HG03280 (cell line): Measurements from ENCODE around the gene ANKRD45.
"Not testable (repeated sequence)": the region's sequence is repeated elsewhere in the genome, so short reads cannot be mapped to it uniquely, and the experiment has no call there.

Experiments used
- ATAC-seq: cut with Tn5 transposase; IDR thresholded peaks from one replicate; pipeline ENCODE4 v1.9.1; 2021; ENCODE audit warnings: mild to moderate bottlenecking, moderate library complexity; ENCODE audit not compliant: unreplicated experiment

ANKRD45 gene

GRCh38 chr1:173669491-173669941 is at the start of gene ANKRD45:
ANKRD45 (minus strand) TSS chr1:173669851; CDS start chr1:173659418, 10,433 bp downstream.
- ATAC-seq: no peak

- ATAC-seq: no peak
Measured at GRCh38 chr1:173717238-173717637, 47.6 kb upstream of the ANKRD45 start.

- ATAC-seq: no peak
Measured at GRCh38 chr1:173715538-173715844, 45.8 kb upstream of the ANKRD45 start.

- ATAC-seq: peak; percentile 90
Measured at GRCh38 chr1:173714759-173715537, 45.3 kb upstream of the ANKRD45 start, which contains the start of gene KLHL20. KLHL20 (plus strand) TSS chr1:173714981; CDS start chr1:173716044, 1,063 bp downstream.

- no peak for ATAC-seq
Measured at GRCh38 chr1:173714441-173714758, 44.7 kb upstream of the ANKRD45 start.

- no peak for ATAC-seq
Measured at GRCh38 chr1:173708787-173709186, 39.1 kb upstream of the ANKRD45 start.

GRCh38 chr1:173705117-173705516 is 35.5 kb upstream of the ANKRD45 start:
- no peak for ATAC-seq

- no peak for ATAC-seq
Measured at GRCh38 chr1:173702736-173703135, 33.1 kb upstream of the ANKRD45 start.

- ATAC-seq: not testable (repeated sequence)
Measured at GRCh38 chr1:173701299-173701698, 31.6 kb upstream of the ANKRD45 start.

- ATAC-seq: no peak
Measured at GRCh38 chr1:173693238-173693637, 23.6 kb upstream of the ANKRD45 start.

- ATAC-seq: no peak
Measured at GRCh38 chr1:173688300-173688699, 18.6 kb upstream of the ANKRD45 start.

- not testable (repeated sequence) for ATAC-seq
Measured at GRCh38 chr1:173685121-173685520, 15.5 kb upstream of the ANKRD45 start.

GRCh38 chr1:173683838-173684237 is 14.2 kb upstream of the ANKRD45 start:
- ATAC-seq: not testable (repeated sequence)

- no peak for ATAC-seq
Measured at GRCh38 chr1:173682184-173682583, 12.5 kb upstream of the ANKRD45 start.

- not testable (repeated sequence) for ATAC-seq
Measured at GRCh38 chr1:173680152-173680551, 10.5 kb upstream of the ANKRD45 start.

GRCh38 chr1:173674496-173674895 is 4.8 kb upstream of the ANKRD45 start:
- not testable (repeated sequence) for ATAC-seq

GRCh38 chr1:173666646-173667045 is 3.0 kb downstream of the ANKRD45 start:
- ATAC-seq: no peak

- ATAC-seq: no peak
Measured at GRCh38 chr1:173663159-173663558, 6.5 kb downstream of the ANKRD45 start.

GRCh38 chr1:173661763-173662162 is 7.9 kb downstream of the ANKRD45 start:
- no peak for ATAC-seq

- ATAC-seq: no peak
Measured at GRCh38 chr1:173661271-173661670, 8.4 kb downstream of the ANKRD45 start.

GRCh38 chr1:173660306-173660705 is 9.3 kb downstream of the ANKRD45 start:
- ATAC-seq: no peak

GRCh38 chr1:173648880-173649605 is 20.6 kb downstream of the ANKRD45 start:
- no peak for ATAC-seq
